HFFc6 (cell line): ENCODE data around the gene ZNRF1. TPM values are rescaled to one million over a fixed set of nuclear protein-coding genes. Genes with fewer than 3 reads are reported as not detected.

ENCODE experiments used
- DNase-seq: peaks from one replicate; pipeline ENCODE4 v3.0.0-alpha.2; 2018
- H3K27ac Mint-ChIP-seq: 2 replicates; pipeline ENCODE4 v1.8.0; 2020; ENCODE audit warnings: mild to moderate bottlenecking, mixed read lengths
- H3K27me3 Mint-ChIP-seq: 2 replicates; pipeline ENCODE4 v1.8.0; 2021; ENCODE audit warnings: mild to moderate bottlenecking, moderate library complexity, mixed read lengths; ENCODE audit not compliant: insufficient read depth
- H3K36me3 Mint-ChIP-seq: 2 replicates; pipeline ENCODE4 v1.8.0; 2021; ENCODE audit warnings: low read depth, mixed read lengths
- H3K4me1 Mint-ChIP-seq: 2 replicates; pipeline ENCODE4 v1.8.0; 2020; ENCODE audit warnings: low read depth, mixed read lengths
- H3K4me3 Mint-ChIP-seq: 2 replicates; pipeline ENCODE4 v1.8.0; 2020; ENCODE audit warnings: mild to moderate bottlenecking, moderate library complexity, mixed read lengths
- H3K9me3 Mint-ChIP-seq: 2 replicates; pipeline ENCODE4 v1.8.0; 2020; ENCODE audit warnings: mild to moderate bottlenecking, mixed read lengths
- total RNA-seq, 6 experiments: library from RNA; stranded (reverse); fragmentation: NEBNext Ultra II Directional; extraction: Animal tissue kit (Norgen Biotek cat#: 25700); gene quantifications; 2 replicates in 1 of 6; 3 replicates in 5 of 6; pipeline ENCODE4 v1.2.3, GENCODE V29; 2021
- TF ChIP-seq, protein P1 (sequence below): fragments of 200-600 bp; sonication (generic); IDR thresholded peaks from 2 replicates; pipeline ENCODE4 v1.5.0; 2021; ENCODE audit warnings: antibody characterized with exemption, mild to moderate bottlenecking

The ZNRF1 gene
- total RNA-seq, 6 experiments from 2014 or later, result 21.7 to 31.3 (median 28.0) TPM

DNA sequence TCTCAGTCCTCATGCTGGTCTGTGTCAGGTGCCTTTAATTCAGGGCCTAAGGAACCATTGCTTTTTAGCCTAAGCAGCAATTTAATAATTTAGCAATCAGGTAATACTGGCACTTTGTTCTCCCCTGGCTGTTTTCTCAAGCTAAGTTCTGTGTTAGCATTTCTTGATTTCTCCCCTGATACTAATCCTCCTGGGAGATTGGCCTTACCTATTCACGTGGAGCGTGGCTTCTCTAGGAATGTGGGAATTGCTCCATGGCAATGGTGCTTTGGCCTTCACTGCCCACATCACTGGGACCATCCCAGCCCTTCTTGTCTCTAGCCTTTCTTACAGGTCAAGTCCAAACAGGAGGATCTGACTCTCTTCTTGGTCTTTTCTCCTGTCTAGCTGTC lies 55.7 kb downstream of the ZNRF1 start:
- H3K27me3 Mint-ChIP-seq, result no peaks in the 10 kb centered on the region
- peaks cover 18% of the 10 kb centered on the region for H3K4me1 Mint-ChIP-seq
- no peak overlapping the region for H3K4me3 Mint-ChIP-seq
- no peaks in the 10 kb centered on the region for H3K36me3 Mint-ChIP-seq
- peaks cover 4% of the 10 kb centered on the region; the same call in 1 of the 2 replicates for H3K9me3 Mint-ChIP-seq
- H3K27ac Mint-ChIP-seq, result no peak overlapping the region
- TF ChIP-seq, protein P1, sequence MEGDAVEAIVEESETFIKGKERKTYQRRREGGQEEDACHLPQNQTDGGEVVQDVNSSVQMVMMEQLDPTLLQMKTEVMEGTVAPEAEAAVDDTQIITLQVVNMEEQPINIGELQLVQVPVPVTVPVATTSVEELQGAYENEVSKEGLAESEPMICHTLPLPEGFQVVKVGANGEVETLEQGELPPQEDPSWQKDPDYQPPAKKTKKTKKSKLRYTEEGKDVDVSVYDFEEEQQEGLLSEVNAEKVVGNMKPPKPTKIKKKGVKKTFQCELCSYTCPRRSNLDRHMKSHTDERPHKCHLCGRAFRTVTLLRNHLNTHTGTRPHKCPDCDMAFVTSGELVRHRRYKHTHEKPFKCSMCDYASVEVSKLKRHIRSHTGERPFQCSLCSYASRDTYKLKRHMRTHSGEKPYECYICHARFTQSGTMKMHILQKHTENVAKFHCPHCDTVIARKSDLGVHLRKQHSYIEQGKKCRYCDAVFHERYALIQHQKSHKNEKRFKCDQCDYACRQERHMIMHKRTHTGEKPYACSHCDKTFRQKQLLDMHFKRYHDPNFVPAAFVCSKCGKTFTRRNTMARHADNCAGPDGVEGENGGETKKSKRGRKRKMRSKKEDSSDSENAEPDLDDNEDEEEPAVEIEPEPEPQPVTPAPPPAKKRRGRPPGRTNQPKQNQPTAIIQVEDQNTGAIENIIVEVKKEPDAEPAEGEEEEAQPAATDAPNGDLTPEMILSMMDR, result no peak
- no peak for DNase-seq

DNA sequence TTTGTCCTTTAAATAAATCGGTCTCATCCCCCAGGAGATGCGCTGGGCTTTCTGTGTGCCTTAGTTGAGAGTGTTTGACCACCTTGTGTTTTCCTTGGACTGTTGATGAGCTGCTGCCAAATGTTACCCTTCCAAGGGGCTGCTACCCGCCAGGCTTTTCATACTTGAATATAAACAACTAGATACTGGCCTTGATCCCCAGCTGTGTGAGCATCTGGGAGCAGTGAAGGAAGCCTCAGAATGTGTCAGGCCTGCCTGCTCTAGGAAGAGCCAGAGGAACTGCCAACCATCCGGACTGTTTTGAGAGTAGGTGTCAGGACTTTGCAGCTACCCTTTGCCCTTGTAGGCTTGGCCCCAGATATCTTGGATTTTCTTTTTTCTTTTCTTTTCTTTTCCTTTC lies 60.0 kb downstream of the ZNRF1 start:
- Mint-ChIP-seq H3K9me3 (no peaks in the 10 kb centered on the region), H3K4me3 (no peak overlapping the region), H3K4me1 (peaks cover 26% of the 10 kb centered on the region), H3K27ac (no peak overlapping the region), H3K27me3 (no peaks in the 10 kb centered on the region), H3K36me3 (no peaks in the 10 kb centered on the region)
- TF ChIP-seq, protein P1, result no peak
- DNase-seq, result no peak

DNA sequence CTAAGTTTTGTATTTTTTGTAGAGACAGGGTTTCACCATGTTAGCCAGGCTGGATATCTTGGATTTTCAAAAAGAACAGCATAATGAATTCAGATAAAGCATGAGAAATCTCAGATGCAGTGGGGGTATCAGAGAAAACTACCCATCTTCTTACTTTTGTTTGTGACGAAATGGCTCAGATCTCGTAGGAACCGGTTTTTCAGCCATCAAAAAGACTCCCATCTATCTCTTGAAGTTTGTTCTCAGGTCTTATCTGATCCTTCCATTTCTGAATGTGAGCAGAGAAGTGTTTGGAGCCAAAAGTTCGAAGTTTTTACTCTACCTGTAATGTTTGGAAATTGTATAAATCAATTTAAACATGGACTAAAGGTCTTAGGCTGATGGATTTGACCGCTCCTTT lies 60.6 kb downstream of the ZNRF1 start:
- TF ChIP-seq, protein P1, result no peak
- no peaks in the 10 kb centered on the region for H3K36me3 Mint-ChIP-seq
- no peak overlapping the region for H3K4me3 Mint-ChIP-seq
- H3K27ac Mint-ChIP-seq, result no peak overlapping the region
- no peaks in the 10 kb centered on the region for H3K27me3 Mint-ChIP-seq
- DNase-seq, result no peak
- no peaks in the 10 kb centered on the region for H3K9me3 Mint-ChIP-seq
- H3K4me1 Mint-ChIP-seq, result peaks cover 20% of the 10 kb centered on the region

DNA sequence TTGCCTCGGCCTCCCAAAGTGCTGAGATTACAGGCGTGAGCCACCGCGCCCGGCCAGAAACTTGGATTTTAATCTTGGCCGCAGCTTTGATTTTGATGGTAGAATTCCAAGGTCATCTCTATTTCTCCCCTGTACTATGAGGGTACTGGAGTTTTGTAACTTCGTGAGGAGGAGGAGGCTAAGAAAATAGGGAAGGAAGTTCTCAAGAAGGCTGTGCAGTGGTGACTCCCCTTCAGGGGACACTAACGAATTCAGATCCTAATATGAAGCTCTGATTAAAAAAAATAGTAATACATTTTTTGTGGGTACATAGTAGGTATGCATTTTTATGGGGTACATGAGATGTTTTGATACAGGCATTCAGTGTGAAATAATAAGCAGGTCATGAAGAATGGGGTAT lies 61.9 kb downstream of the ZNRF1 start:
- TF ChIP-seq, protein P1, result no peak
- Mint-ChIP-seq H3K27me3 (no peaks in the 10 kb centered on the region), H3K9me3 (no peaks in the 10 kb centered on the region), H3K36me3 (no peaks in the 10 kb centered on the region), H3K4me3 (no peak overlapping the region), H3K27ac (no peak overlapping the region), H3K4me1 (peaks cover 16% of the 10 kb centered on the region)
- DNase-seq, result no peak

DNA sequence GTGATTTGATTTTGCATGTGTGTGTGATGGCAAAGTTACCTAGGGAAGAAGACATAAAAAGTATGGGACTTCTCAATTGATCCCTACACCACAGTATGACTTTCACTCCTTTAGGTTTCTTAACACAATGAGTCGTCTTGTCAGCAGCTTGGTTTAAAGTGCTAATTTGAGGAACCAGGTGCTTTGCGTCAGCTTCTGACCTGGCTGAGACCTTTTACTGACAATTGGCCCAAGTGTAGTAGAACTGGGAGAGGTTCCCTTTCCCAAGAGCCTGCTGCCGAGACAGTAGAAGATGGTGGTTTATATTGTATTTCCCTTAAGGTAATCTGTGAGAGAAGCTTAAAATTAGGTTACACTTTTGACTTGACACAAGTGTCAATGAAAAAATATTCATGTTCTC lies 62.8 kb downstream of the ZNRF1 start:
- TF ChIP-seq, protein P1, result no peak
- Mint-ChIP-seq H3K27me3 (no peaks in the 10 kb centered on the region), H3K9me3 (no peaks in the 10 kb centered on the region), H3K4me3 (no peak overlapping the region), H3K4me1 (peaks cover 16% of the 10 kb centered on the region), H3K36me3 (no peaks in the 10 kb centered on the region), H3K27ac (no peak overlapping the region)
- no peak for DNase-seq
